NT2/D1 (cell line): Measurements from ENCODE around the gene GAR1.

ENCODE experiments used
- SUZ12 ChIP-seq: IDR thresholded peaks from 2 replicates; pipeline ENCODE4 v1.6.1; 2011; ENCODE audit not compliant: insufficient read length, insufficient read depth; ENCODE audit errors: extremely low read depth
- YY1 ChIP-seq: IDR thresholded peaks from 2 replicates; pipeline ENCODE4 v1.6.1; 2011; ENCODE audit not compliant: insufficient read length, insufficient read depth
- ZNF274 ChIP-seq: IDR thresholded peaks from 2 replicates; pipeline ENCODE4 v1.6.1; 2011; ENCODE audit warnings: mild to moderate bottlenecking, low read depth, low read length

- TF ChIP-seq YY1 = no peak
- TF ChIP-seq SUZ12 = no peak
- TF ChIP-seq ZNF274 = no peak
These were observed 32.9 kb downstream of the GAR1 start for GRCh38 chr4:109848501-109848900.
